Measurements from ENCODE around the gene SERGEF.
"Not testable (repeated sequence)": the region's sequence is repeated elsewhere in the genome, so short reads cannot be mapped to it uniquely, and the experiment has no call there.

DNA sequence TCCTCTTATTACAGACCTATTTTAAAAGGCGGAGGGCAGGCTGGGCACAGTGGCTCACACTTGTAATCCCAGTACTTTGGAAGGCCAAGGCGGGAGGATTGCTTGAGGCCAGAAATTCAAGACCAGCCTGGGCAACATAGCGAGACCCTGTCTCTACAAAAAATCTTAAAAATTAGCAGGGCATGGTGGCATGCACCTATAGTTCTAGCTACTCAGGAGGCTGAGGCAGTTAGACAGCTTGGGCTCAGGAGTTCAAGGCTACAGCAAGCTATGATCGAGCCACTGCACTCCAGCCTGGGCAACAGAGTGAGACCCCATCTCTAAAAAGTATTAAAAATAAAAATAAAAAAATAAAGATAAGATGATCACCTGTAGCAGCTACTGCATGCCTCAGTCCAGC, 12.7 kb downstream of the SERGEF start:
- TF ChIP-seq, protein P1, sequence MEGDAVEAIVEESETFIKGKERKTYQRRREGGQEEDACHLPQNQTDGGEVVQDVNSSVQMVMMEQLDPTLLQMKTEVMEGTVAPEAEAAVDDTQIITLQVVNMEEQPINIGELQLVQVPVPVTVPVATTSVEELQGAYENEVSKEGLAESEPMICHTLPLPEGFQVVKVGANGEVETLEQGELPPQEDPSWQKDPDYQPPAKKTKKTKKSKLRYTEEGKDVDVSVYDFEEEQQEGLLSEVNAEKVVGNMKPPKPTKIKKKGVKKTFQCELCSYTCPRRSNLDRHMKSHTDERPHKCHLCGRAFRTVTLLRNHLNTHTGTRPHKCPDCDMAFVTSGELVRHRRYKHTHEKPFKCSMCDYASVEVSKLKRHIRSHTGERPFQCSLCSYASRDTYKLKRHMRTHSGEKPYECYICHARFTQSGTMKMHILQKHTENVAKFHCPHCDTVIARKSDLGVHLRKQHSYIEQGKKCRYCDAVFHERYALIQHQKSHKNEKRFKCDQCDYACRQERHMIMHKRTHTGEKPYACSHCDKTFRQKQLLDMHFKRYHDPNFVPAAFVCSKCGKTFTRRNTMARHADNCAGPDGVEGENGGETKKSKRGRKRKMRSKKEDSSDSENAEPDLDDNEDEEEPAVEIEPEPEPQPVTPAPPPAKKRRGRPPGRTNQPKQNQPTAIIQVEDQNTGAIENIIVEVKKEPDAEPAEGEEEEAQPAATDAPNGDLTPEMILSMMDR (IDR thresholded peaks at IDR 0.05; ENCODE audit: insufficient read depth, low read depth, low read length) = not testable (repeated sequence)
- not testable (repeated sequence) for TF ChIP-seq EZH2 (IDR thresholded peaks at IDR 0.05; ENCODE audit: insufficient read depth, low read length)

Data from astrocyte (in vitro differentiated cells and primary cell).